ENCODE data around the gene TNFRSF1A.

DNA sequence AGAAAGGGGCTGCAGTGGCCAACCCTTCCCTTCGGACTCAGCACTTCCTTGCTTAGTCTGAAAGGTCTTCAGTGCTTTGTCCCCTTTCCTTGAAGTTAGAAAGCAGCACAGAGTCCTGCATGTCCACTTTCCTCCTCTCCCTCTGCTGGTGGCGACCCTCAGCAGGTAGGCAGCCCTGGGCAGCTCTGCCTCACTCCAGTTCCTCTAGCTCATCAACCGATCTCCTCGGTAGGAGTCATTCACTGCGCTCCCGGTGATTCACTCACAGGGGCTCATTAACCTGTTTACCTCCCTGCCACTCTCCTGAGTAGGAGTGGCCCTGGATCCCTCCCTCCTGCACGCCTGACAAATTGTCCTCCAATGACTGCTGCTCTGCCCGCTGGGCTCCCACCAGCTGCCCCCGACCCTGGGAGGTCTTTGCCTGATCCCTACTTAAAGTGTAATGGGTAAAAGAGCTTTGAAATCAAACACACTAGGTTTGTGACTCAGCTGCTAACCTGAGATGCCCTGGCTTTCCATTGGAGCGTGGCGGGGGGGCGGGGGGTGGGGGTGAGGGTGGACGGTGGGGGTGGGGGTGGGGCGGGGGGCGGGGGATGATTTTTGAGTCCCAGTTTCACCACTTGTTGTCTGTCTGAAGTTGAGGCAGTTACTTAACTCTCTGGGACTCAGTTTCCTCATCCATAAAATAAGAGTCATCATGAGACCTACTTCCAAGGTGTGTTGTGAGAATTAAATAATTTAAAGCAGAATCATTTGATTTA, 29.3 kb upstream of the TNFRSF1A start:
- TF ChIP-seq POLR2A (IDR thresholded peaks at IDR 0.05): peak in 1 of 2 donors; percentile 56
- TF ChIP-seq CTCF (IDR thresholded peaks at IDR 0.05): peak in 1 of 6 experiments; percentile 20

All from adrenal gland (tissue), 5 donors.